GM18909 (cell line): ENCODE data around the gene PSMA5.
"Not testable (repeated sequence)": the region's sequence is repeated elsewhere in the genome, so short reads cannot be mapped to it uniquely, and the experiment has no call there.

Source experiments
- ATAC-seq: cut with Tn5 transposase; IDR thresholded peaks from one replicate; pipeline ENCODE4 v1.9.1; 2021; ENCODE audit warnings: mild to moderate bottlenecking; ENCODE audit not compliant: unreplicated experiment, poor library complexity

Gene PSMA5

DNA sequence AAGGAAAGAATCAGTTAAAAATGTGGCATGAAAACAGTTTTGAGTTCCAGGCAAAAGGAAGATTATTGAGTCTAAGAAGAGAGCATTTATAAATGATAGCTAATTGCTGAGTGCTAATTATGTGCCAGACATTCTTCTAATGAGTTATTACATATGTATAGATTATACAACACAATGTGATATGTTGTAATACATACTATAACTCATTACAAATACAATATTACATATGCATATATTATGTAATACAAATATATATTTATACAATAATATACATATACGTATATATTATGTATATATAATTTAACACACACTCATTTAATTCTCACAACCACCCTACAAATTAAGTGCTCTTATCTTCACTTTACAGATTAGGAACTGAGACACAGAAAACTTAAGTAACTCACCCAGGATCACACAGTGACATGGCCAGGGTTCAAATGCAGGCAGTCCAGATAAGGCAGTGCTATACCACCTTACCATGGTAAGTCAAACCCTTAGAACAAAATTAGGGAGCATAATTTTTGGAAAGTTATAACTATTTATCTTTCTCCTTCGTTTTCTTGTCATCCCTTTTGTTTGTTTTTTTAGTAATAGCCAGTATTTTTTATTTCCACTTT, 32.5 kb downstream of the PSMA5 start:
- ATAC-seq = no peak

DNA sequence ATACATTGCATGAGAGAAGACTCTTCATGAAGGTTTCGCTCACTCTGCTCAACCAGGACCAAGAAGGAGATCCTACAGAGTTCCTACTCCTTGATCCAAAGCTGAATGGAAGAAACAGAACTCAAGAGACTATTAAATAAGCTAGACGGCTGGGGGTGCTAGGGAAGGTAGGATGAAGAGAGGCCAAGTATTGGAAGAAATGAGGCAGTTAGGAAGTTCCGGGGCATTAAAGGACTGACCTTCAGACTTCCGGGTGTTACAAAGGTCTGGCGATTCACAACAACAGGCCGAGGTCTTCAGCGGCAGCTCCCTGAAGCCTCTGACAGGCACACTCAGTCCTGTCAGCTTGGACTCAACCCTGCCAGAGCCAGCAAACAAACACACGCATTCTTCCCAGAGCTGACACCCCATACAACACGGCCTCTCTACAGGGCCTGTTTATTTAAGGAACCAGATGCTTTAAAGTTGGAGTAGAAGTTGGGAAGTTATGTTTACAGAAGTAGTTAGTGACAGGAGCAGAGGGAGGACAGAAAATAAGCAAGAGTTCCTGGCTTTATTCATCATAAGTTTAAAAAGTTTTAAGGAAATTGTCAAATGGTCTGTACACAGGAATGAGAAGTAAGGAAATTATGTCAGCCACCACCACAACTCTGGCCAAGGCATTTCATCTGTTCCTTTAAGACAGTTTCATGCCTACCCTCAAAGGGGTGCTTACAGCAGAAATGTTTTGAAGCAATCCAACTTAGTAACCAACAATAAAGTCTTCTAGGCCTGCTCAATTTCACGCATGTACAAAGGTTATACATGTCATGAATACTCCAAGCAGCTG, 33.2 kb downstream of the PSMA5 start:
- ATAC-seq = no peak

GRCh38 chr1:109392037-109392787, 34.0 kb downstream of the PSMA5 start:
- ATAC-seq = no peak

DNA sequence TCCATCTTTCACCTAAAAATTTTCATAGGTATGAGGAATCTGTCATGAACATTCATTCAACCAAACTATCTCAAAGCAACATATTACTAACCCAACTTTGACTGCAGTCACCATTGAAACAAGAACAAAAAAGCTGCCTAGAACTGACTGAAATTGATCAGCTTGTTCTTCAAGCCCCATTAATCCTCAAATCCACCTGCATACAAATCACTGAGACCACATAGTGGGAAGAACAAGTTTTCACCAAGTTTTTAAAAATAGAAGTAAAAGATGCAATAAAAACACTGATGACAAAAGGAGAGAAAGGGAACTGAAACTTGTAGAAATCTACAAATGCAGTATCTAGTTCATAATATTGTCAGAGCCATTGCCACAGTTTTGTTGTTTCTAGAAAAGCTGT, 34.6 kb downstream of the PSMA5 start:
- peak; percentile 69 for ATAC-seq

GRCh38 chr1:109391157-109391556, 35.1 kb downstream of the PSMA5 start:
- no peak for ATAC-seq

DNA sequence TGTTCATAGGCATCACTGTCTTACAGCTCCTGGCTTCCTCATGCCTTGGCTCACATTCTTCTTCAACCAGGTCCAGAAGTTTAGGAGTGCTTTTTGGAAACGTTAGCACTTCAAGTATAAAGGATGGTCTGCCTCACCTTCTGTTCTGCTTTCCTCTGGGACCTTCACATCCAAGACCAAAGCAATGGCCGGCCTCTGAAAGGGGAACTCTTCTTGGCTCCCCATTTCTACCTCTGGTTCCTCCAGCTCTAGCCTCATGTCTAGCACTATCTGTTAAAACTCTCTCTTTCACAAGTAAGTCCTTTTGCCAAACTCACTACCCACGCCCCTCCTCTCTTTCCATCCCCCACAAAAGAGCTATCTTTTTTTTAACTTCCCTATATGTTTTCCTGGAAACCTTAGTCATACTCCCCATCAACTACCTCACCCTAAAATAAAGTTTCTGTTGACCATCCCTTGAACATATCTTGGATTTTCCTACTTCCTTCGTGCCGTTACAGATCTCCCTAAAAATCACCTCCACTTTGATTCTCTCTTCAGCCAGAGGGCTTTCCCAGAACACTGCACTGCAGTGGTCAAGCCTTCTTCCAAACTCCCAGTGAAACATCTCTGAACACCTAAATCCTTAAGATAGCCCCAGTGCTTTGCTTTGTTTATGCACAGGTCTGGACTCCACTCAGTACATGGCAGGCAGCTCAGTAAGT, 36.5 kb downstream of the PSMA5 start:
- ATAC-seq = no peak

GRCh38 chr1:109388884-109389637, 37.2 kb downstream of the PSMA5 start:
- no peak for ATAC-seq

- no peak for ATAC-seq
Observed at GRCh38 chr1:109388208-109388711, 38.0 kb downstream of the PSMA5 start.

DNA sequence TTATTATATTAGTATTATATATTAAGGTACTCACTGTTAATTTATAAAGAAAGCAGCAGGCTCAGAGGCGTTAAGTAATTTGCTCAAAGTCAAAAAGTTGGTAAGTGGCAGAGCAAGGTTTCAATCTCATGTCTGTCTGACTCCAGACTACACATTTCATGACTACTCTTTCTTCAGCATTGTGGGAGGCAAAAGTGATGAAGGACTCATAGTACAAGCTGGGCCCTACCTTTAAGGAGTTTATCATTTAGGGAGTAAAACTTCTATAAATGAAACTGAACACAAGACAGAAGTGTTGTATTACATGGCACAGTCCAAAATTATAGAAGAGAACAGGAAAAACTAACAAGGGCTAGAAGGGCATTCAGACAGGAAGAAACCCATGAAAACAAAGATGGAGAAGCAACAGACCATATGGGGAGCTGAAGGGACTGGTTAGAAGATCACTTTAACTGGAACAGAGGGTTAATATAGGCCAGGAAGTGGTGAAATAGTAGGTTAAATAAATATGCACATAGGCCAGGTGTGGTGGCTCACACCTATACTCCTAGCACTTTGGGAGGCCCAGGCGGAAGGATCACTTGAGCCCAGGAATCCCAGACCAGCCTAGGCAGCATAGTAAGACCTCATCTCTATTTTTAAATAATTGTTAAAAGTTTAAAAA, 40.1 kb downstream of the PSMA5 start:
- no peak for ATAC-seq

DNA sequence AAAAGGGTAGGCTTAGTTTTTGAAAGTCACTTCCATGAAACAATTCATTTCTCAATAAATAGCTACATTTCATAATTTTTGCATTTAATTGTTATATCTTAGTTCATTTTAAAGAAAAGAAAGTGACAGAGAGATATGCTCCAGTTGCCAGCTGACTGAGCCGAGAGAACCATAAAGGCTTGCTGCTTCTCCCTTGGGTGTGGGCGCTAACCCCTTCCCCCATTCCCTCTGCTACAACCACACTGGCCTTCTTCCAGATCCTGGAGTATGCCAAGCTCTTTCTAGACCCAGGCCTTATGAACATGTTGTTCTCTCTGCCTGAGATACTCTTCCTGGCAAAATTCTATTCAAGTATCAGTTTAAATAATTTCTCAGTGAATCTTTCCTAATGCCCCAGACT, 40.8 kb downstream of the PSMA5 start:
- no peak for ATAC-seq

DNA sequence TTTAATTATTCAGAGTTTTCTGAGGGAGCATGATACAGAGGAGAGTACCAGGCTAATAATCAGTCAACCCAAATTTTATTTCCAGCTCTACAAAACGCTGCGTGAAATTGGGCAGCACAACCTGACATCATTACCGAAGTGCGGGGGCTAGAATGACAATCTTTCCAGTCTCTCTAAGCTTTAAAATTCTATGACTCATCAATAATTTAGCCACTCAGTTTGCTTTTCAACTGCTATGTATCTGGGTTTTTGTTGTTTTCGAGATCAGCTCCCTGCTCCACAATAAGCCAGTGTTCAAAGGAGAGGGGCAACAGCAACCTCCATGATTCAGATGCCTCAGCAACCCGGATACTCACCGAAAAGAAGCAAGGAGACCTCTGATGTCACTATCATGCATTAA, 42.4 kb downstream of the PSMA5 start:
- no peak for ATAC-seq

GRCh38 chr1:109383087-109383779, 43.0 kb downstream of the PSMA5 start:
- ATAC-seq = no peak

GRCh38 chr1:109381573-109381972, 44.7 kb downstream of the PSMA5 start:
- no peak for ATAC-seq

GRCh38 chr1:109379907-109380306, 46.3 kb downstream of the PSMA5 start:
- ATAC-seq = no peak

DNA sequence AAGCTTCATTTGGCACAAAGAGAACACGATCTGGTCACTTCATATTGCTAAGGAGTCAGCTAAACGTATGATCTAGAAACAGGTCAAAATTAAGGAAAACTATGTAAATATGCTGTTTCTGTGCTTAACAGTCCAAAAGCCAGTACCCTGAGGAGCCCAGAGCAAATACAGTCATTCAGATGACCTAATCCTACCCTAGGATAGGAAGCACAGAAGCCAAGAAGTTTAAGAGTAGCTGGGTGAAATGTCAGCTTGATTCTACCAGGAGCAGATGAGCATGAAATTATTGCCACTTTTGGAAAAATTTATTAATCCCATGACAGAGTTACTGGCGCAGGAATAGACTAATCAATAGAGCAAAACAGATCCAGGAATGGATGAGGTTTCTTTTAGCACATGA, 46.8 kb downstream of the PSMA5 start:
- no peak for ATAC-seq

- no peak for ATAC-seq
Observed at GRCh38 chr1:109377698-109378097, 48.5 kb downstream of the PSMA5 start.

DNA sequence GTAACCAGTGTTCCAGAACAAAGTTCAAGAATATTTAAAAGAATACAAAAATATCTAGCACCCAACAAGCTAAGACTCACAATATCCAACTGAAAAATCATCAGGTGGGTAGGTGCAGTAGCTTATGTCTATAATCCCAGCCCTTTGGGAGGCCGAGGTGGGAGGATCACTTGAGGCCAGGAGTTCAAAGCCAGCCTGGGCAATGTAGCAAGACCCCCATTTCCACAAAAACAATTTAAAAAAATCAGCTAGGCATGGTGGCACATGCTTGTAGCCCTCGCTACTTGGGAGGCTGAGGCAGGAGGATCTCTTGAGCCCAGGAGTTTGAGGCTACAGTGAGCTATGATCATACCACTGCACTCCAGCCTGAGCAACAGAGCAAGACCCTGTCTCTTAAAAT, 52.6 kb downstream of the PSMA5 start:
- ATAC-seq = not testable (repeated sequence)

DNA sequence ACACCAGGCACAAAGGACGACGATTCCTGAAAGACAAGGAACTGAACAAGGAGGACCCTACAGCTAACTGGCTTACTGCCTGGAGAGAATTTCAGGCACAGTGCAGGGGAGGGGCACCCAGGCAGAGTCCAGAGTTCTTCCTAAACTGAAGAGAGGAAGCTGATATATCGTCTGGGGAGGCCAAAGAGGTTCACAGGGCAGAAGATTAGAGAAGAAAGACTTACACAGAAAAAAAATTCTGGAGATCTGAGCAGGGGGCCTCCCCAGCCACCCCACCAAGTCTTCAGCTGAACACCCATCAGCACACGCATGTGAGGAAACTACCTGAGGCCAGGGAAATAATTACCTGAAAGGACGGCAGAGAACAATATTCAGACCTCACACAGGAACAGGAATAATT, 53.1 kb downstream of the PSMA5 start:
- ATAC-seq = no peak

- ATAC-seq = no peak
Observed at GRCh38 chr1:109372281-109372680, 54.0 kb downstream of the PSMA5 start.
